Measurements from ENCODE around the gene KY.
A peak's percentile ranks its signal among the peaks of the same experiment; 100 is the strongest.

KY gene

GRCh38 chr3:134609821-134610431 is 40.9 kb downstream of the KY start:
- no peaks in the 10 kb centered on the region for H3K9me3 Mint-ChIP-seq
- no peak overlapping the region for H3K27ac Mint-ChIP-seq
- peaks cover 22% of the 10 kb centered on the region for H3K27me3 Mint-ChIP-seq
- H3K4me3 Mint-ChIP-seq = no peak overlapping the region
- no peaks in the 10 kb centered on the region for H3K36me3 Mint-ChIP-seq (ENCODE audit: low read depth)
- H3K4me1 Mint-ChIP-seq (ENCODE audit: low read depth) = no peaks in the 10 kb centered on the region
- no peak for DNase-seq

DNA sequence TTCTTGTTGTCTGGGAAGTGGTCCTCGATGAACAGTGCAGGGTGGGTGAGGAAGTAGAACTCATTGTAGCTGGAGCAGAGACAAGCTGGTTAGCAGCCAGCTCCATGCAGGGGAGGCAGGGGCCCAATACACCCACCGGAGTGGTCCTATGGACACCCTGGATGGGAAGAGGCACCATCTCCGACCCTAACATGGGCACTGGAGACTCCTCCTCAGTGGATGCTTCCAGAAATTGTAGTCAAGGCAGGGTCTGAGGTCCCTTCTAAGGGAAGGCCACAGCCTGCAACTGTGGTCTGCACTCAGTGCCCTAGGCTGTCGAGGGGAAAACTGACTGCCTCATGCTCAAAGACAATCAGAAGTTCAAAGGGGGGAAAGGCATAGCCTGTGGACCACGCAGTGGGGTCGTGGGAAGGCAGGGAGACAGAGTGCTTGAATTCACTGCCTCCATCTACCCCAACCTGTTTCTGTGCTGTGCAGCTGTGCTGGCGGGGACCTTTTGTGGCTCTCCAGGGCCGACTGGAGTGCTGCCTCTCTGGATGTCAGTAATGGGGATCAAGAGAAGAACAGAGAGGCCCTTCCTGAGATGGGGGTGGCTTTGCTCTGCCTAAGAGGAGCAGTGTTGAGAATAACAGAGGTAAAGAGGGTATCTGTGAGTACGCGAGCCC is 41.9 kb downstream of the KY start:
- no peaks in the 10 kb centered on the region for H3K36me3 Mint-ChIP-seq (ENCODE audit: low read depth)
- H3K27me3 Mint-ChIP-seq = peaks cover 22% of the 10 kb centered on the region
- H3K9me3 Mint-ChIP-seq = no peaks in the 10 kb centered on the region
- H3K4me3 Mint-ChIP-seq = no peak overlapping the region
- H3K4me1 Mint-ChIP-seq (ENCODE audit: low read depth) = no peaks in the 10 kb centered on the region
- no peak for DNase-seq
- H3K27ac Mint-ChIP-seq = no peak overlapping the region

GRCh38 chr3:134608023-134608770 is 42.6 kb downstream of the KY start:
- Mint-ChIP-seq H3K4me1 (ENCODE audit: low read depth) (no peaks in the 10 kb centered on the region), H3K27me3 (peaks cover 22% of the 10 kb centered on the region), H3K27ac (no peak overlapping the region), H3K9me3 (no peaks in the 10 kb centered on the region), H3K4me3 (no peak overlapping the region), H3K36me3 (ENCODE audit: low read depth) (no peaks in the 10 kb centered on the region)
- DNase-seq = no peak

GRCh38 chr3:134607054-134608022 is 43.5 kb downstream of the KY start:
- Mint-ChIP-seq H3K36me3 (ENCODE audit: low read depth) (no peaks in the 10 kb centered on the region), H3K27me3 (peaks cover 22% of the 10 kb centered on the region), H3K4me3 (no peak overlapping the region), H3K9me3 (no peaks in the 10 kb centered on the region), H3K27ac (no peak overlapping the region), H3K4me1 (ENCODE audit: low read depth) (no peaks in the 10 kb centered on the region)
- no peak for DNase-seq

GRCh38 chr3:134606033-134607025 is 44.5 kb downstream of the KY start:
- no peaks in the 10 kb centered on the region for H3K4me1 Mint-ChIP-seq (ENCODE audit: low read depth)
- no peak for DNase-seq
- H3K9me3 Mint-ChIP-seq = no peaks in the 10 kb centered on the region
- no peaks in the 10 kb centered on the region for H3K36me3 Mint-ChIP-seq (ENCODE audit: low read depth)
- no peak overlapping the region for H3K27ac Mint-ChIP-seq
- no peak overlapping the region for H3K4me3 Mint-ChIP-seq
- peaks cover 22% of the 10 kb centered on the region for H3K27me3 Mint-ChIP-seq

- Mint-ChIP-seq H3K4me3 (no peak overlapping the region), H3K4me1 (ENCODE audit: low read depth) (peaks cover 6% of the 10 kb centered on the region), H3K9me3 (no peaks in the 10 kb centered on the region), H3K27me3 (peaks cover 29% of the 10 kb centered on the region), H3K27ac (no peak overlapping the region), H3K36me3 (ENCODE audit: low read depth) (no peaks in the 10 kb centered on the region)
- DNase-seq = no peak
Observed at GRCh38 chr3:134605556-134605955, 45.3 kb downstream of the KY start.

GRCh38 chr3:134603956-134604355 is 46.9 kb downstream of the KY start:
- peaks cover 8% of the 10 kb centered on the region for H3K4me1 Mint-ChIP-seq (ENCODE audit: low read depth)
- no peak for DNase-seq
- H3K27ac Mint-ChIP-seq = no peak overlapping the region
- peaks cover 24% of the 10 kb centered on the region for H3K27me3 Mint-ChIP-seq
- H3K4me3 Mint-ChIP-seq = no peak overlapping the region
- no peaks in the 10 kb centered on the region for H3K36me3 Mint-ChIP-seq (ENCODE audit: low read depth)
- H3K9me3 Mint-ChIP-seq = no peaks in the 10 kb centered on the region

GRCh38 chr3:134603480-134603879 is 47.3 kb downstream of the KY start:
- no peak overlapping the region for H3K27ac Mint-ChIP-seq
- peaks cover 8% of the 10 kb centered on the region for H3K4me1 Mint-ChIP-seq (ENCODE audit: low read depth)
- DNase-seq = no peak
- H3K4me3 Mint-ChIP-seq = no peak overlapping the region
- H3K27me3 Mint-ChIP-seq = peaks cover 22% of the 10 kb centered on the region
- no peaks in the 10 kb centered on the region for H3K36me3 Mint-ChIP-seq (ENCODE audit: low read depth)
- H3K9me3 Mint-ChIP-seq = no peaks in the 10 kb centered on the region

DNA sequence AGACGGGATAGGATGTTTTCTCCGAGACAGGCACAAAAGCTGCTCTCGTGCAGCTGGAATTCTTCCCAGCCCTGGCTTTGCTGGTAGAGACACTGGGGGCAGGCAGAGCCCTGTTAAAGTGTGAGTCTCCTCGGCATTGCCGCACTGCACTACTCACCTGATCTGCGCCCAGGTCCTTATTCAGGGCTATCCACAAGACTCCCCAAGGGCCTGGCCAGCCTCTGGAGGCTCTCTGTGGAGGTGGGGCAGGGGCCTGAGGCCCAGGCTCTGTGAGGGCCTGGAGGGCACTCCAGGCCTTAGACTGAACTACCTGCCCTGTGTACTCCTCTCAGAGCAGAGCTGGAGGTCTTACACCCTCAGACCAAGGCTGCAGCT is 48.4 kb downstream of the KY start:
- Mint-ChIP-seq H3K27ac (no peak overlapping the region), H3K27me3 (peaks cover 19% of the 10 kb centered on the region), H3K9me3 (no peaks in the 10 kb centered on the region), H3K36me3 (ENCODE audit: low read depth) (no peaks in the 10 kb centered on the region), H3K4me1 (ENCODE audit: low read depth) (peaks cover 8% of the 10 kb centered on the region), H3K4me3 (no peak overlapping the region)
- no peak for DNase-seq

- Mint-ChIP-seq H3K4me1 (ENCODE audit: low read depth) (peaks cover 8% of the 10 kb centered on the region), H3K9me3 (no peaks in the 10 kb centered on the region), H3K27me3 (peaks cover 15% of the 10 kb centered on the region), H3K36me3 (ENCODE audit: low read depth) (no peaks in the 10 kb centered on the region), H3K4me3 (no peak overlapping the region), H3K27ac (no peak overlapping the region)
- DNase-seq = no peak
Observed at GRCh38 chr3:134601539-134602439, 49.0 kb downstream of the KY start.

GRCh38 chr3:134600685-134601463 is 49.9 kb downstream of the KY start:
- Mint-ChIP-seq H3K4me3 (peak overlapping the region; percentile 48), H3K27ac (no peak overlapping the region), H3K4me1 (ENCODE audit: low read depth) (peaks cover 8% of the 10 kb centered on the region), H3K9me3 (no peaks in the 10 kb centered on the region), H3K36me3 (ENCODE audit: low read depth) (no peaks in the 10 kb centered on the region), H3K27me3 (peaks cover 10% of the 10 kb centered on the region)
- DNase-seq = peak; percentile 77

DNA sequence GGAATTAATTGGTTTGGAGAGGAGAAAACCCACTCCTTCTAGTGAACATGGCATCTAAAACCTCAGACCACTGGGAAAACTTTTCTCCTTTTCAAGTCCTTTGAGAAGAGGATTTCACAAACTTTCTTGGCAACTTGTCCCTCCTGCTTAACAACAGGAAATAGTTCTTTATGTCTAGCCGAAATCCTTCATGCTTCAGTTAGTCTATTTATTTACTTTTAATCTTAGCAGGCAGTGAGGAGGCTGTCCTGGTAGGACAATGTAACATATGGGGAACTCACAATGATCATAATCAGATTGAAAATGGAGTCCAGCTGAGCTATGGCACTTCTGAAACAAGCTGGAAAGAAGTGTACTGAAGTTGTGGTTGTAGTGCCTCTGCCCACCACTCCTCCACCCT is 50.6 kb downstream of the KY start:
- Mint-ChIP-seq H3K36me3 (ENCODE audit: low read depth) (no peaks in the 10 kb centered on the region), H3K27me3 (peaks cover 10% of the 10 kb centered on the region), H3K4me1 (ENCODE audit: low read depth) (peaks cover 8% of the 10 kb centered on the region), H3K27ac (no peak overlapping the region), H3K4me3 (no peak overlapping the region), H3K9me3 (no peaks in the 10 kb centered on the region)
- no peak for DNase-seq
